MM.1S (cell line): ENCODE data around the gene FABP6.

Experiments used
- DNase-seq: peaks from one replicate; pipeline ENCODE4 v3.0.0-alpha.2; 2015
- H2AFZ ChIP-seq: fragments of 300-600 bp; sonication (generic); 2 replicates; pipeline ENCODE4 v1.6.0; 2016; ENCODE audit warnings: antibody characterized with exemption, low read length
- H3F3A ChIP-seq: fragments of 300-600 bp; sonication (generic); 2 replicates; pipeline ENCODE4 v1.6.1; 2016; ENCODE audit warnings: mild to moderate bottlenecking, antibody characterized with exemption, low read length, moderate library complexity, mixed read lengths; ENCODE audit not compliant: insufficient read depth
- H3K27ac ChIP-seq: fragments of 300-600 bp; sonication (generic); 2 replicates; pipeline ENCODE4 v1.5.1; 2016; ENCODE audit warnings: mild to moderate bottlenecking, low read length
- H3K27me3 ChIP-seq: fragments of 300-600 bp; sonication (generic); replicated peaks from 2 replicates; pipeline ENCODE4 v1.6.0; 2016; ENCODE audit warnings: low read length; ENCODE audit not compliant: insufficient read depth
- H3K36me3 ChIP-seq: fragments of 300-600 bp; sonication (generic); replicated peaks from 2 replicates; pipeline ENCODE4 v1.6.1; 2016; ENCODE audit warnings: mild to moderate bottlenecking, low read length, mixed read lengths; ENCODE audit not compliant: insufficient read depth
- H3K4me1 ChIP-seq: fragments of 300-600 bp; sonication (generic); 2 replicates; pipeline ENCODE4 v1.6.1; 2016; ENCODE audit warnings: low read length, mixed read lengths
- H3K4me2 ChIP-seq: fragments of 300-600 bp; sonication (generic); 2 replicates; pipeline ENCODE4 v1.6.0; 2016; ENCODE audit warnings: low read depth, low read length
- H3K4me3 ChIP-seq: fragments of 300-600 bp; sonication (generic); 2 replicates; pipeline ENCODE4 v1.5.1; 2016; ENCODE audit warnings: low read length, mixed read lengths
- H3K79me2 ChIP-seq: fragments of 300-600 bp; sonication (generic); 2 replicates; pipeline ENCODE4 v1.6.1; 2016; ENCODE audit warnings: mixed run types, low read length, mixed read lengths
- H3K9ac ChIP-seq: fragments of 300-600 bp; sonication (generic); 2 replicates; pipeline ENCODE4 v1.6.1; 2016; ENCODE audit warnings: low read length, mixed read lengths
- H3K9me2 ChIP-seq: fragments of 300-600 bp; sonication (generic); replicated peaks from 2 replicates; pipeline ENCODE4 v1.6.1; 2016; ENCODE audit warnings: mild to moderate bottlenecking, low read length, mixed read lengths; ENCODE audit not compliant: insufficient read depth
- H3K9me3 ChIP-seq: fragments of 300-600 bp; sonication (generic); replicated peaks from 2 replicates; pipeline ENCODE4 v1.6.1; 2016; ENCODE audit warnings: mild to moderate bottlenecking, low read length, mixed read lengths; ENCODE audit not compliant: insufficient read depth
- H4K20me1 ChIP-seq: fragments of 300-600 bp; sonication (generic); 2 replicates; pipeline ENCODE4 v1.6.1; 2016; ENCODE audit warnings: mild to moderate bottlenecking, low read length, moderate library complexity, mixed read lengths; ENCODE audit not compliant: insufficient read depth
- CTCF ChIP-seq: fragments of 300-600 bp; sonication (generic); IDR thresholded peaks from 2 replicates; pipeline ENCODE4 v1.5.1; 2016; ENCODE audit warnings: antibody characterized with exemption, low read length, mixed read lengths
- EZH2 ChIP-seq: fragments of 300-600 bp; sonication (generic); optimal IDR thresholded peaks from 2 replicates; pipeline ENCODE3; 2017; ENCODE audit warnings: low read depth, mild to moderate bottlenecking, antibody characterized with exemption, low read length, mixed read lengths
- EZH2phosphoT487 ChIP-seq: fragments of 300-600 bp; sonication (generic); IDR thresholded peaks from 2 replicates; pipeline ENCODE4 v1.6.1; 2018; ENCODE audit warnings: antibody characterized with exemption, low read length

FABP6 gene

GRCh38 chr5:160280384-160281095 is 51.2 kb downstream of the FABP6 start:
- DNase-seq, result no peak
- TF ChIP-seq EZH2 (no peak), CTCF (no peak), EZH2phosphoT487 (no peak)
- H3K79me2 ChIP-seq, result no peaks in the 10 kb centered on the region
- H3K36me3 ChIP-seq, result no peaks in the 10 kb centered on the region
- no peak overlapping the region for H3K27ac ChIP-seq
- no peak overlapping the region for H3K4me2 ChIP-seq
- H3K9ac ChIP-seq, result no peak overlapping the region
- H4K20me1 ChIP-seq, result no peaks in the 10 kb centered on the region
- no peaks in the 10 kb centered on the region for H3K27me3 ChIP-seq
- no peaks in the 10 kb centered on the region for H3K9me2 ChIP-seq
- no peak overlapping the region for H2AFZ ChIP-seq
- H3K4me3 ChIP-seq, result no peak overlapping the region
- no peaks in the 10 kb centered on the region for H3K9me3 ChIP-seq
- no peaks in the 10 kb centered on the region for H3K4me1 ChIP-seq
- no peaks in the 10 kb centered on the region for H3F3A ChIP-seq

GRCh38 chr5:160281275-160281674 is 52.0 kb downstream of the FABP6 start:
- Histone ChIP-seq H3K9me2 (no peaks in the 10 kb centered on the region), H3K4me1 (no peaks in the 10 kb centered on the region), H3K4me2 (no peak overlapping the region), H3K79me2 (no peaks in the 10 kb centered on the region), H4K20me1 (no peaks in the 10 kb centered on the region), H3K9me3 (no peaks in the 10 kb centered on the region), H3K27me3 (no peaks in the 10 kb centered on the region), H2AFZ (no peak overlapping the region), H3K4me3 (no peak overlapping the region), H3K36me3 (no peaks in the 10 kb centered on the region), H3K9ac (no peak overlapping the region), H3F3A (no peaks in the 10 kb centered on the region), H3K27ac (no peak overlapping the region)
- TF ChIP-seq EZH2phosphoT487 (no peak), EZH2 (no peak), CTCF (no peak)
- no peak for DNase-seq

GRCh38 chr5:160284291-160284873 is 55.1 kb downstream of the FABP6 start:
- no peak for TF ChIP-seq EZH2phosphoT487
- no peak for TF ChIP-seq EZH2
- no peak for TF ChIP-seq CTCF
- DNase-seq, result no peak
- Histone ChIP-seq H4K20me1 (no peaks in the 10 kb centered on the region), H3K4me3 (no peak overlapping the region), H3K4me1 (no peaks in the 10 kb centered on the region), H3K79me2 (no peaks in the 10 kb centered on the region), H3K27ac (no peak overlapping the region), H3K36me3 (no peaks in the 10 kb centered on the region), H3K4me2 (no peak overlapping the region), H3K9me3 (no peaks in the 10 kb centered on the region), H3F3A (no peaks in the 10 kb centered on the region), H3K9ac (no peak overlapping the region), H3K27me3 (no peaks in the 10 kb centered on the region), H3K9me2 (no peaks in the 10 kb centered on the region), H2AFZ (no peak overlapping the region)
